ENCODE data around the gene F7.
"Not testable (repeated sequence)": the region's sequence is repeated elsewhere in the genome, so short reads cannot be mapped to it uniquely, and the experiment has no call there.

F7 gene

DNA sequence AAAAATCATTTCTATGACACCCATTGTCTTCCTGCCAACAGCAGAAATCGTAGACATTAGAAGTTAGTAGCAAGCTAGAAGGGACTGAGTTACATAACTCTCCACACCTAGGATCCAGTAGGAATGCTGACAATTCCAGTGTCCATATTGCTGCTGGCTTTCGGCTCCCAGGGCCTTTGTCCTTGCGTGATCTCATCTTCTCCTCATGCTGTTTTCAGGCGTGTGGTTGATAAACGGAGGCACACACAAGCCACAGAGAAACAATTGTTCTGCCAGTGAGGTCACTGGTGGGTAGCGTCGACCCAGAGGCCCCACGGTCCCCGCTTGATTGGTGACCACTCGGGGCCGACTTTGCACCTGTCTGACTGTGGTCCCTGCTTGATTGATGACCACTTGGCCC, 31.6 kb upstream of the F7 start:
- no peak for DNase-seq

DNA sequence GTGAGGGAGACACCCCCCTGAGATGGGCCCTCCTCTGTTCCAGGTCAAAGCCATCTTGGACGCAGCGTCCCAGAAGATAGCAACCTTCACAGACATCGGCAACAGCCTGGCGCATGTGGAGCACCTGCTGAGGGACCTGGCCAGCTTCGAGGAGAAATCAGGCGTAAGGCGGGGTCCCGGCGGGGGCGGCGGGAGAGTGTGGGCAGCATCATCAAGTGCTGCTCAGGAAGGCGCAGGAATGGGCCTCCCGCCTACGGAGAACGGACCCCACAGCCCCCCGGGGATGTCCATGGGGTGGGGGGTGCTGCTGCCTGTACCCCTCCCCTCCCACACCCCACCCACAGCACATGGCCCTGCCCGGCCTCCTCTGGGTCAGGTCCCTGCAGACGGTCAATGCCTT, 31.2 kb upstream of the F7 start:
- no peak for DNase-seq

DNA sequence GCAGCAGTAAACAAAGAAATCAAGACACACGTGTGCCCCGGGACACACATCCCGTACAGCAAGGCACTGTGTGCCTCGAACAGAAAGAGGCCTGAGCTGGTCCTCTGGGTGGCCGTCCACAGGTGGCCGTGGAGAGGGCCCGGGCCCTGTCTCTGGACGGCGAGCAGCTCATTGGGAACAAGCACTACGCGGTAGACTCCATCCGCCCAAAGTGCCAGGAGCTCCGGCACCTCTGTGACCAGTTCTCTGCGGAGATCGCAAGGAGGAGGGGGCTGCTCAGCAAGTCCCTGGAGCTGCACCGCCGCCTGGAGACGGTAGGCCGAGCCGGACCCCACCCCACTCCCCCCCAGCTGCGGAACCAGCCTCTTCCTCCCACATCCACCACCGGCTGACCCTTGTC, 30.7 kb upstream of the F7 start:
- no peak for DNase-seq

DNA sequence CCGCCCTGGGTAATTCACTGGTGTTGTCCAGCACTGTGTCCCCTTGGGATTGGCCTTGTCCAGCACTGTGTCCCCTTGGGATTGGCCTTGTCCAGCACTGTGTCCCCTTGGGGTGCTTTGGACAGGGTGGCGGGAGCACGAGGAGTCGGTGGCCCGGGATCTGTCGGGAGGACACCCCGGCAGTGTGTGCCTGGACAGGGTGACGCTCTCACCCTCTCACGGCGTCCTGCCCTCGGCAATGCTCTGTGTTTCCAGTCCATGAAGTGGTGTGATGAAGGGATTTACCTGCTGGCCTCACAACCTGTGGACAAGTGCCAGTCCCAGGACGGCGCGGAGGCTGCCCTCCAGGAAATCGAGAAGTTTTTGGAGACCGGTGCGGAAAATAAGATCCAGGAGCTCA, 29.9 kb upstream of the F7 start:
- no peak for DNase-seq

DNA sequence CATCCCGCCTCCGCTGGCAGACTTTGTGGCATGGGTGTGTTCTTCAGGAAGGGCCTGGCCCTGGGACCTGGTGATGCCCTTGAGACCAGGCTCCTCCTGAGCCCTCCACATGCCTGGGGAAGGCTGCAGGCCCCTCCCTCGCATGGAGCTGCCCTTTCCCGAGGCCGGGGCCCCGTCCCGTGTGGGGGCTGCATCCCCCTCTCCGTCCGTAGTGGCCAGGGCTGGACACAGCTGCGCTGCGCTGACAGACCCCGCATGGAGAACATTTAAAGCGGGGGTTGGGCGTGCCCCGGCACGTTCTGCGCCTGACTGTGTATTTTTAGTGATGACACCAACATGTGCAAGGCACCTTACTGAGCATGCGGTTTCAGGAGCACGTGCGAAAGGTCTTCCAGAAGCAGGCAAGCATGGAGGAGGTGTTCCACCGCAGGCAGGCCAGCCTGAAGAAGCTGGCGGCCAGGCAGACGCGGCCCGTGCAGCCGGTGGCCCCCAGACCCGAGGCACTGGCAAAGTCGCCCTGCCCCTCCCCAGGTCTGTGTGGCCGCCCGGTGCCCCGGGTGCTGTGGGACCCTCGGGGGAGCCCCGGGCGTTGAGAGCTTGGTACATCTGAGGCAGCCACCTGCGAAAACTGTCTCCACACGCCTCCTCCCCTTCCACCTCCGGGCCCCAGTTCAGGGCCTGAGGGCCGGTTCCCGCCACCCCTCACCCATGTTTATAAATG, 28.8 kb upstream of the F7 start:
- DNase-seq, result no peak

DNA sequence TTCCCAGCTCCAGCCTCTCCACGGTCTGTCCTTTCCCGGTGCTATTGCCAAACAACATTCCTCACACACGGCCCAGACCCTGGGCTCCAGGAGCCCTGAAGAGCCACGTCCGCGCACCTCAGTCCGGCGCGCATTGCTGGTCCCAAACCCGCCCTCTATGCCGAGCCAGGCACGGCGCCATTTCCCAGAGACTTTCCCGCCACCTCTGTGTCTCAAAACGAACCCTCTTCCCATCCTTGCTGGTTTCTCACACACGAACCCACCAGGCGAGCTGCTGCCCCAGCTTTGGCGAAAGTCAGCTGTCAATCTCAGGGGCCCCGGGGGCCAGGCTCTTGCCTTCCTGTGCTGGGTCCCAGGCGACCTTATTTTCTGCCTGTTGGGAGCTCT, 28.0 kb upstream of the F7 start:
- no peak for DNase-seq

DNA sequence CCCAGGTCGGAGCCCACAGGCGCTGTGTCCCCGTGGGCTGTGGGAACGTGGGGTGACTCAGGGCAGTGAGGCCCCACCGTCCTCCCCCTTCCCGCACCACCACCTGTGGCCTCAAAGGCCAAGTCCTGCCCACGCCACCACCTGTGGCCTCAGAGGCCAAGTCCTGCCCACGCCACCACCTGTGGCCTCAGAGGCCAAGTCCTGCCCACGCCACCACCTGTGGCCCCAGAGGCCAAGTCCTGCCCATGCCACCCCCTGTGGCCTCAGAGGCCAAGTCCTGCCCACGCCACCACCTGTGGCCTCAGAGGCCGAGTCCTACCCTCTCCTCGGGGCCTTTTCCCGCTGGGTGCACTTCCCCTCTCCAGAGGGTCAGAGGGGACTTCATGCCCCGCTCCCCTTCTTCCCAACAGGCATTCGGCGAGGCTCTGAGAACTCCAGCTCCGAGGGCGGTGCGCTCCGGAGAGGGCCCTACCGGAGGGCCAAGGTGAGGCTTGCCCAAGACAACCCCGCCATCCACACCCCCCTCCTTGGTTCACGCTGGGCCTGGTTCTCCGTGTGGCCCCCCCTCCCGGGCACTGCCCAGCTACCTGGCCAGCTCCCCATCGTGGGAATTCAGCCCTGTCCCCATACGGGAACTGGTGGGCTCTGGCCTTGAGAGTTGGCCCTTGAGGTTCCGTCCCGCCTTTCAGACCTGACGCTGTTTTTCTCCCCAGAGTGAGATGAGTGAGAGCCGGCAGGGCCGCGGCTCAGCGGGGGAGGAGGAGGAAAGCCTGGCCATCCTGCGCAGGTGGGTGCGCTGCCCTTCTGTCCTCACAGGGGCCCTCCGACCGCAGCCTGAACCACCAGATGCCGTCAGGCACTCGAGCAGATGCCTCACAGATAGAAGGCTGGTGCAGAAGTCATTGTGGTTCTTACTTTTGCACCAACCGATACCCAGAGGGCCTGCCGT, 27.4 kb upstream of the F7 start:
- DNase-seq, result no peak

DNA sequence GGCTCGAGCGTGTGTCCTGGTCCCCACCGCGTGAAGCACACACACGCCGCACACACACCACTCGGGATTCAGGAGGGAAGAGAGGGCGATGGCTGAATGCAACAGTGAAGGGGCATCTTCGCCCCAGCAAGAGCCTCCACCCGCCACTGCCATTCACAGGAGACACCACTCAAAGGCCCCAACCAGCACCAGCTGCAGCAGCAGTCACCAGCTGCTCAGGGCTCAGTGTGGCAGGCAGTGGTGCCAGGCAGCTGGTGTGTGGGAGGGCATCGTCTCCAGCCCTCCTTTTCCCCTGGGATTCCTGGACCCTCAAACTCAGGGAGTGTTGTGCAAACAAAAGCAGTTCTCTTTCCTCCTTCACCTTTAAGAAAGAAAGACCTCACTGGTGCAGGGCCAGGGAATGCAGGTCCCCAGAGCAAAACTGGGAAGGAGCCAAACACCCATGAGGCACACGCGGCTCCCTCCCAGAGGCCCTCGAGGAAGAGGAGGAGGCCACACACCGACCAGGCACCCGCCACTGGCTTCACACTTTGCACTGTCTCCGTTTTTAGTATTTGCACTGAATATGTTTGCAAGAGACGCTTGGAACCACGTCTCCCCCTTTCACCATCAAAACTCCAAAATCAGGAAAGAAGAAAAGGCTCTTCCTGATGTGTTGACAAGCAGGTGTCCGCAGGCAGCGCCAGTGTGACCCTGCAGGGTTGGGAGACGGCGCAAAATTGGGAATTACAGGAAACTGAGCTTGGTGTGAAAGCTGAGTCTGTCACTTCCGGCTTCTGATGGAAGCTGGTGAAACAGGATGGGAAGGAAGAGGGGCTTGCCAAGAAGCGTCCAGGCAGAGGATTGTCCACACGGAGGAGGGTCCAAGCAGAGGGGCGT, 26.4 kb upstream of the F7 start:
- DNase-seq, result no peak

DNA sequence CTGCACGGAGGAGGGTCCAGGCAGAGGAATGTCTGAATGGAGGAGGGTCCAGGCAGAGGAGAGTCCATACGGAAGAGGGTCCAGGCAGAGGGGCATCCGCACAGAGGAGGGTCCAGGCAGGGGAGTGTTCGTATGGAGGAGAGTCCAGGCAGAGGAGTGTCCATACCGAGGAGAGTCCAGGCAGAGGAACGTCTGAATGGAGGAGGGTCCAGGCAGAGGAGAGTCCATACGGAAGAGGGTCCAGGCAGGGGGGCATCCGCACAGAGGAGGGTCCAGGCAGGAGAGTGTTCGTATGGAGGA, 25.9 kb upstream of the F7 start:
- DNase-seq, result not testable (repeated sequence)

DNA sequence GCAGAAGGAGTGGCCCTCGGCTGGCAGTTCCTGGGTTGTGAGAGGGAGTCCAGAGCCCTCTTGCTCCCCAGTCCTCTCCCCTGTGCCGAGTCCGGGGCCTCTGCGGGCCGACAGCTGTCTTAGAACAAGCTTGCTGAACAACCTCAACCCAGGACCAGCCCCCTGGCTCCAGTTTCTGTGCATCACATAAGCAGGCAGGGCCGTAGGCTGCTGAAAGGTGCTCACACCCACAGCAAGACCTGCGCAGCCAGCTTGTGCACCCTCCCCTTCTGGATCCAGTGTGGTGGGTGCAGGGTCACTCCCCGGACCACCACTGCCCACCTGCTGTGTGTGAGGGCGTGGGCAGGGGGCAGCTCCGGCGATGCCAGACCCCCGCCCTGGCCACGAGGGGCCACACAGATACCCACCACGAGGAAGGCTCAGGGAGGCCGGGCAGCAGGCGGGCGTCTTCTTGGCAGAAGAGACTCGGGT, 25.2 kb upstream of the F7 start:
- DNase-seq, result no peak

DNA sequence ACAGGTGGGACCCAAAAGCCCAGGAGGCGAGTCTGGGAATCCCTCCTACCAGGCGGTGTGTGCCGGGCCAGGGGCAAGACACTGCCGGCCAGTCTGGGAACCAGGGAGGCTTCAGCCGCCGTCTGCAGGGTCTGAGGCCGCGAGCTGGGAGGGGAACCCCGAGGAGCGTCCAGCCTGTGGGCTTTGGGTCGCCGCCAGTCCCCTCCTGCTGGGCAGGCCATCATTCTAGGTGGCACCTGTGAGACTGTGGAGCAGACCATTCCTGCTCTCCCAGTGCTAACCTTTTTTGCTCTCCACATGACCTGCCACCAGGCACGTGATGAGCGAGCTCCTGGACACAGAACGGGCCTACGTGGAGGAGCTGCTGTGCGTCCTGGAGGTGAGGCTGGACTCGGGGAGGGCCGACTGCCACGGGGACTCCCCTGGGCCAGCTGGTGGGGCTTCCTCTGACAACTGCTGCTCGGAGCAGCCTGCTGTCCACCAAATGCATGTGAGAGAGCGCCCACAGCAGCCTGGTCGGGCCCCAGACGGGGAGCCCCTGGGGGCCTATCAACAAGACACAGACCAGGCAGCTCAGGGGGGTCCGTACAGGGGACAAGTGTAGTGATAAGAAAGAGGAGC, 24.6 kb upstream of the F7 start:
- DNase-seq, result no peak

DNA sequence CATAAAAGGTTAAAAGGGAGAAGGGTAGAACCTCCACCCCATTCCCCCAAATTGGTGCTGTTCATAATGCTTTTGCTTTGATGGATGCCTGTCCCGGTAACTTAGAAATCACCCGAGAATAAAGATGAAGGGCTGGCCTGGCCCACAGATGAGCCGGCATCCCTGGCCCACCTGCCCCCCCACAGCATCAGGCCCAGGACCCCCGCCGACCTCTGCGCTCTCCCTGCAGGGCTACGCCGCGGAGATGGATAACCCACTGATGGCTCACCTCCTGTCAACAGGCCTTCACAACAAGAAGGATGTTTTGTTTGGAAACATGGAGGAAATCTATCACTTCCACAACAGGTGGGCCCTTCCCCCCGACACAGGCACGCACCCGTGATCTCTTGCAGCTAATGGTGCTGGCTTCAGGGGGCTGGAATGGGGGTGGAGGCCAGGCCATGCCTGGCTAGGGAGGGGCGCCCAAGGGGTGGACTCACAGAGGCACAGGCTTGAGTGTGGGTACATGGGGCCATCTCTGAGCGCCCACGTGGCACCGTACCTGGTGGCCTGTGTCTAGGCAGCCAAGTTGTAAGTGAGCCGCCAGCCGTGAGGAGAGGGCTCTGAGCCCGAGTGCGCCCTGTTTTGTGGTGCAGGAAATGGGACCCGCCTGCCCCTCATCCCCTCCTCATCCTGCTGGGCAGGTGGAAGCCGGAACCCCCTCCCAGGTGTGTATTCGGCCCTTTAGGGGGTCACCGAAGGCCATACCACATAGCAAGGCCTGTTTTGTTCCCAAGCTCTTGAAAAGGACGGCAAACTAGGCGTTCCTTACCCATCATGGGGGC, 23.2 kb upstream of the F7 start:
- DNase-seq, result no peak

DNA sequence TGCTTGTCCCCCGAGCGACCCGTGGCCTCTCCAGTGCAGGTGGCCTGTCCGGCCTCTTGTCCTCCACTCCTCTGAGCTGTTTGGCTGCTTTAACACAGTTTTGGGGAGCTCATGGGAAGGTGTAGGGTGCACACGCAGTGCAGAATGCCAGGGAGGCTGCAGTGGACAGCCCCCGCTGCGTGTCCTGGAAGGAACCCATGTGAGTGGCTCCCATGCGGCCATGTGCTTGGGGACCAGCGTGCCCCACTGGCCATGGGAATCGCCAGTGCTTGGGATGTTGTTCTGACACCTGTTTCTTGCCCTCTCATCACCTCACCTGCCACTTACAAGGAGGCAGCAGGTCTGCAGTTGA, 22.6 kb upstream of the F7 start:
- DNase-seq, result no peak

DNA sequence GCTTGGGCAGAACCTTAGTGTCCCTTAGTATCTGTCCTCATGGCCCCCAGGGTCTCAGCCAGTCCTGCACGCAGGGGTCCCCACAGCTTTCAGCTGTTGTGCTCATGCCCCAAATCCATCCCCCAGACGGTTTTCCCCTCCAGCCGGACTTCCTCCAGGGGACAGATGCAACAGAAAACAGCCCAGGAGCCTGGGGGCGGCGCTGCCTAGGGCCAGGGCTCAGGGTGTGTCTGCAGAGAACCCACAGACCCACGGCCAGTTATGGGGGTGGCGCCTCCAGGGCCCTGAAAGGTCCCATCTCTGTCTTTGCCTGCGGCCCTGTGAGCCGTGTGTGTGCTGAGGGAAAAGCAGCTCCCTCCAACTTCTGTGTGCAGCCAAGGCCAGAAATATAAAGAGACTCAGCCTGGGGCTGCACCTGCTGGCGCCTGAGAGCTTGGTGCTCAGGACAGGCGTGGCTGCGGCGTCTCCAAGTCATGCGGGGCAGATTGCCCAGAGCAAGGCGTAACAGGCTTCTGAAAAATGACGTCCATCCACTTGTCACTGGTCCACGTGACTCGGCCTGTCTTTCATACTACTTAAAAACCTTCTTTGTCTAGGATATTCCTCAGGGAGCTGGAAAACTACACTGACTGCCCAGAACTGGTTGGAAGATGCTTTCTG, 22.1 kb upstream of the F7 start:
- DNase-seq, result no peak

DNA sequence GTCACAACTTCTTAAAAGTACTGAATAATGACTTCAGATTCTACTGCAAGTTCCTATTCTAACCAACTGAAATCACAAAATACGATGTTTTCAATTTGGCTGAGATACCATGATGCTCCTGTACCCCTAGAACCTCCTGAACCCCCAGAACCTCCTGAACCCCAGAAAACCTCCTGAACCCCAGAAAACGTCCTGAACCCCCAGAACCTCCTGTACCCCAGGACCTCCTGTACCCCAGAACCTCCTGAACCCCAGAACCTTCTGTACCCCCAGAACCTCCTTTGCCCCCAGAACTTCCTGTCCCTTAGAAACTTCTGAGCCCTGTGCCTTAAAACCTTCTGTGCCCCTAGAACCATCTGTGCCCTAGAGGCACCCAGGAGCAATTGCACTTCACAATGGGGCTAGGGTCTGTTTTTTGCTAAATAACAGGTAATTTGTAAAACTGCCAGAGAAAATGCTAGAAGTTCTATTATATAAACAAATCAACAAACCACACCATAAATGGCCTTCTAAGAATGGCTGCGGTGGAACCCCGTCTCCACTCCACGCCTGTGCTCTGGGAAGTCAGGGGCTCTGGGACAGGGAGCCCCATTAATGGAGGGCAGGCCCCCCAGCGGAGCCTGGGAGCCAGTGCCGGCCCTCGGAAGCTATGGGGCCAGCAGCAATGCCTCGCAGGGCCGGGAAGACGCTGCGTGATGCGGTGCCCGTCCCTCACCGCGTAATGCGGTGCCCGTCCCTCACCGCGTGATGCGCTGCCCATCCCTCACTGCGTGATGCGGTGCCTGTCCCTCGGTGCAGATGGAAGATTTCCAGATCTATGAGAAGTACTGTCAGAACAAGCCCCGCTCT, 21.3 kb upstream of the F7 start:
- DNase-seq, result no peak

DNA sequence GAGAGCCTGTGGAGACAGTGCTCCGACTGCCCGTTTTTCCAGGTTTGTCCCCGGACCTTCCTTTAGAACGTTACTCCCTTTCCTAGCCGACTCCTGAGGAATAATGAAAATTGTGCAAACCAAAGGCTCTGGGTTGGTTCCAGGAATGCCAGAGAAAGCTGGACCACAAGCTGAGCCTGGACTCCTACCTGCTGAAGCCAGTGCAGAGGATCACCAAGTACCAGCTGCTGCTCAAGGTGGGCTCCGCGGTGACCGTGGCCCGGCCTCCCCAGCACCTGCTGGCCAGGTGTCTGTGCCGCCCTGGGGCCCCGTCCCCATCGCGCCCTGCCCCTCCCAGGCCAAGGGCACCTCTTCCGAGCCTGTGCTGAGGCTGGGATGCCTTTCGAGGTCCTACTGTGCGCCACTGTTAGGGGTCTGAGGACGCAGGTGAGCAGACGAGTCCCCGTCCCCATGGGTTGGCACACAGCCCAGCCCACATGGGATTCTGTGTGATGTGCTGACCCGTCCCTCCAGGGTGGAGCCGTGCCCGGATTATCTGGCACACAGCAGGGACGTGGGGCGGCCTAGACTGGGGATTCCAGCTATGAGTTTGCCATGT, 20.5 kb upstream of the F7 start:
- no peak for DNase-seq

DNA sequence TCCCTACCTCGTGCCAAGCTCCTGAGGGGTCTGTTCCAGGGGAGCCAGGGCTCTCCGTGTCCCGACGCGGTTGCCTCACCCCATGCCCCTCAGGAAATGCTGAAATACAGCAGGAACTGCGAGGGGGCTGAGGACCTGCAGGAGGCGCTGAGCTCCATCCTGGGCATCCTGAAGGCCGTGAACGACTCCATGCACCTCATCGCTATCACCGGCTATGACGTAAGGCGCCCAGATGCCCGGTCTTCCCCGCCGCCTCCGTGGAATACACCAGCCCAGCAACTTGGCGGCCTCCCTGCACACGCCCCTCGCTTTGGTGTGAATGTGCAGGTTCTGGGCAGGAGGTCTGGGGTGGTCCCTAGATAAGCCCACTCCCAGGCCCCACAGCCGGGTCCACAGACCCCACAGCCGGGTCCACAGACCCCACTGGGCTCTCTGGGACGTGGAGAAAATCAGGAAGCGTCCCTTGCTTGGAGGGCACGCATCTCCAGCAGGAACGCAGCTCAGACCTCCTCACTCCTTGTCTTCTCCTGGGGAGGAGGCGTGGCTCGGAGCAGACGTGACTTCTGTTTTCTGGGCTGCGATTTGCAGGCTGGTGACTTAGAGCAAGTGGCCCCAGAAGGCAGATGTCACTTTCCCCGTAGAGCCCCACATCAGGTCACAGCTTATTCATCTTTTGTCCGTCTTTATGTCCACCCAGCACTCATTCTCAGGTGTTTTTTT, 19.4 kb upstream of the F7 start:
- no peak for DNase-seq

DNA sequence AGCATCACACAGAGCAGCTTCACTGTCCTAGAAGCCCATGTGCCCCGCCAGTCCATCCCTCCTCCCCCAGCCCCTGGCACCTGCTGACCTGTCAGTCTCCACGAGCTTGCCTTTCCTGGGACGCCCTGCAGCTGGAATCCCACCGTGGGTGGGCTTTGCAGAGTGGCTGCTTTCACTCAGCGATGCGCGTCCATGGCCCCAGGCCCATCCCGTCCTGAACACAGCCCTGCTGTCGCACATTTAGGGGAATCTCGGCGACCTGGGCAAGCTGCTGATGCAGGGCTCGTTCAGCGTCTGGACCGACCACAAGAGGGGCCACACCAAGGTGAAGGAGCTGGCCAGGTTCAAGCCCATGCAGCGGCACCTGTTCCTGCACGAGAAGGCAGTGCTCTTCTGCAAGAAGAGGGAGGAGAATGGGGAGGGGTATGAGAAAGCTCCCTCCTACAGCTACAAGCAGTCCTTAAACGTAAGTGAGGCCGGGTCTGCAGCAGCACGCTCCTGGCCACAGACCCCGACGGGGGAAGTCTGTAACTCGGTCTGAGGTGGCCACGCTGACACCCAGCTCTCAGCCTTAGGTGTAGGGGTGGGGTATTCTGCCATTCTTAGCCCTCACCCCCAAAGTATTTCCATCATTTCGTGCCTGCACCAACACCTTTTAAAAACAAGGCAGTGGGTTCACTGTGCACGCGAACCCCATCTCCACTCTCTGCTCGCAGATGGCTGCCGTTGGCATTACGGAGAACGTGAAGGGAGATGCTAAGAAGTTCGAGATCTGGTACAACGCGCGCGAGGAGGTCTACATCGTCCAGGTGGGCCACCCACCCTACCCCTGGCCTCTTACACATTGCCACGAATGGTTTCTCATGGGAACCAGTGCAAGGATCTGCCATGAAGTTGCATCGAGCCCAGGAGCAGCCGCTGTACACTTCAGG, 18.3 kb upstream of the F7 start:
- DNase-seq, result no peak
